Activated CD4-positive, alpha-beta T cell treated with anti-CD3 and anti-CD28 coated beads, Interleukin-2, amount 50 U/mL, for 24 hours (primary cell): ENCODE results near the gene RPAP2.

ENCODE experiments used
- DNase-seq, 2 donors: peaks; one replicate each; pipeline ENCODE4 v3.0.0-alpha.2; 2020; ENCODE audit warnings: low read depth in 1 of 2, low spot score in 1 of 2

RPAP2 gene

DNA sequence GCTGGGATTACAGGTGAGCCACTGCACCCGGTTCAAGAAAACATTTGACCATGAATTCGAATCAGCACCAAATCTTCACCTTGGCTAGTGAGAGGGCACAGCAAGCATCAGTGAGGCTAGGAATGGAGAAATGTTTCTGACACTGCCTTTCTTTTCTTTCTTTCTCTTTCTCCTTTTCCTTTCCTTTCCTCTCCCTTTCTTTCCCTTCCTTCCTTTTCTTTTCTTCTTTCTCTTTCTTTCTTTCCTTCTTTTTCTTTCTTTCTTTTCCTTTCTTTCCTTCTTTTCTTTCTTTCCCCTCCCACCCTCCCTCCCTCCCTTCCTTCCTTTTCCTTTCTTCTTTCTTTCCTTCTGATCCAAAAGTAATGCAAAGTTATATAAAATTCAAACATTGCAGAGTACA is 147.0 kb downstream of the RPAP2 start:
- no peak for DNase-seq

DNA sequence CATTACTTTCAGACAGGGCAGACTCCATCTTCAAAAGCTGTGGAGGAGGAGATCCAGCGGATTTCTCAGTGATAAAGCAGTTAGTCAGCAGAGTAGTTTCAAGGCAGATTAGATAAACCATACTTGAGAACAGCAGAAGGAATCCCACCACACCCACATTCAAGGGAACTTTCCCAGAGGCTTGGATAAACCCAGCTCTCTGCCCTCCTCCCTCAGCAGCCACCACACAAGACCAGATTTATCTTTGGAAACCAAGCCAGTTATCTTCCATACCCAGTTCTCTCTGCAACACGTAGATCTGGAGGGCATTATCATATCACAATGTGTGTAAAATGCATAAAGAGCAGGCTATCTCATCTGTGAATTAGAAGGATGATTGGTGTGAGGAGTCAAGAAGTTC is 147.7 kb downstream of the RPAP2 start:
- no peak for DNase-seq

DNA sequence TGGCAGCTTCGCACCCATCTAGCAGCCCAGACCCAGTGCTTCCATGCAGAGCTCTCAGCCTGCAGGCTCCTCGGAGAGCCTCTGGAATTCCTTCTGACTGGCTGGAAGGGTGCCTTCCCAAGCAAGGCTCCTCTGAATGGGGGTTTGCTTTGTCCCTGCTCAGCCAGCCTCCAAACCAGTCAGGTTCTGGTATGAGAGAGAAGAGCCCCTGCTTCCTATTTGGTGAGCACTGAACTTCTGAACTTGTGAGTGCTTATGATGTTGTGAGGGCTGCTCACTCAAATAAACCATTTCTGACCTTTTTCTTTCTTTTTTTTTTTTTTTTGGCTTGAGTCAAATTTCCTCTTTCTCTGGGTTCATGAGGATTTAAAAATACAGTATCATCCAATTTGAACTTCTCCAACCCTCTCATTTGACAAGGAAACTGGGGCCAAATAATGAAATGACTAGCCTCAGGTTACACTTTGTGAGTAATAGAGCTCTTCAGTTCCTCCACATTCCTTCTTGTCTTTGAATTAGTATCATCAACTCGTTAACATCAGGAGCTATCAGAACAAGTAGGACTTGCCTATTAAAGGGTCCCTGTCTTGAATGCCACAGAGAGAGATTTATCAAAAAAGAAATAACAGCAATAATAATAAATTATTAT is 148.3 kb downstream of the RPAP2 start:
- no peak for DNase-seq

DNA sequence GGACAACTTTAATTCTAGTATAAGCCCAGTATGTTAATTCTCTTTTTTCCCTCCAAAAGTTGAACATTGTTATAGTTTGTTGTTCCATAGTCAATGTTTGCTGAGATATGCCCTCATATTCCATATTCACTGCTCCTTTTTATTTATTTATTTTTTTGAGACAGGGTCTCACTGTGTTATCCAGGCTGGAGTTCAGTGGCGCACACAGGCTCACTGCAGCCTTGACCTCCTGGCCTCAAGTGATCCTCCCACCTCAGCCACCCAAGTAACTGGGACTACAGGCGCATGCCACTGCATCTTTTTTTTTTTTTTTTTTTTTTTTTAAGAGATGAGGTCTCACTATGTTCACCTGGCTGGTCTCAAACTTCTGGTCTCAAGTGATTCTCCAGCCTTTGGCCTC is 149.1 kb downstream of the RPAP2 start:
- no peak for DNase-seq
